Measurements from ENCODE around the gene LCLAT1.

GRCh38 chr2:30656079-30656478 is 209.0 kb downstream of the LCLAT1 start:
- TF ChIP-seq, protein P1, sequence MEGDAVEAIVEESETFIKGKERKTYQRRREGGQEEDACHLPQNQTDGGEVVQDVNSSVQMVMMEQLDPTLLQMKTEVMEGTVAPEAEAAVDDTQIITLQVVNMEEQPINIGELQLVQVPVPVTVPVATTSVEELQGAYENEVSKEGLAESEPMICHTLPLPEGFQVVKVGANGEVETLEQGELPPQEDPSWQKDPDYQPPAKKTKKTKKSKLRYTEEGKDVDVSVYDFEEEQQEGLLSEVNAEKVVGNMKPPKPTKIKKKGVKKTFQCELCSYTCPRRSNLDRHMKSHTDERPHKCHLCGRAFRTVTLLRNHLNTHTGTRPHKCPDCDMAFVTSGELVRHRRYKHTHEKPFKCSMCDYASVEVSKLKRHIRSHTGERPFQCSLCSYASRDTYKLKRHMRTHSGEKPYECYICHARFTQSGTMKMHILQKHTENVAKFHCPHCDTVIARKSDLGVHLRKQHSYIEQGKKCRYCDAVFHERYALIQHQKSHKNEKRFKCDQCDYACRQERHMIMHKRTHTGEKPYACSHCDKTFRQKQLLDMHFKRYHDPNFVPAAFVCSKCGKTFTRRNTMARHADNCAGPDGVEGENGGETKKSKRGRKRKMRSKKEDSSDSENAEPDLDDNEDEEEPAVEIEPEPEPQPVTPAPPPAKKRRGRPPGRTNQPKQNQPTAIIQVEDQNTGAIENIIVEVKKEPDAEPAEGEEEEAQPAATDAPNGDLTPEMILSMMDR (IDR thresholded peaks at IDR 0.05; ENCODE audit: low read depth, low read length, missing input control), result no peak
- TF ChIP-seq YY1 (IDR thresholded peaks at IDR 0.05) (no peak), GABPA (IDR thresholded peaks at IDR 0.05 in 1 of 2, conservative IDR thresholded peaks at IDR 0.05 in 1 of 2) (no peak), HNF4G (IDR thresholded peaks at IDR 0.05) (no peak), MAX (IDR thresholded peaks at IDR 0.05) (no peak), ZBTB33 (IDR thresholded peaks at IDR 0.05) (no peak), RAD21 (IDR thresholded peaks at IDR 0.05) (no peak), SP1 (IDR thresholded peaks at IDR 0.05) (no peak), TAF1 (conservative IDR thresholded peaks at IDR 0.05) (no peak), RXRA (IDR thresholded peaks at IDR 0.05) (no peak), ATF3 (IDR thresholded peaks at IDR 0.05) (no peak), JUND (IDR thresholded peaks at IDR 0.05) (no peak), FOXA1 (IDR thresholded peaks at IDR 0.05) (no peak)
- TF ChIP-seq, protein P2, sequence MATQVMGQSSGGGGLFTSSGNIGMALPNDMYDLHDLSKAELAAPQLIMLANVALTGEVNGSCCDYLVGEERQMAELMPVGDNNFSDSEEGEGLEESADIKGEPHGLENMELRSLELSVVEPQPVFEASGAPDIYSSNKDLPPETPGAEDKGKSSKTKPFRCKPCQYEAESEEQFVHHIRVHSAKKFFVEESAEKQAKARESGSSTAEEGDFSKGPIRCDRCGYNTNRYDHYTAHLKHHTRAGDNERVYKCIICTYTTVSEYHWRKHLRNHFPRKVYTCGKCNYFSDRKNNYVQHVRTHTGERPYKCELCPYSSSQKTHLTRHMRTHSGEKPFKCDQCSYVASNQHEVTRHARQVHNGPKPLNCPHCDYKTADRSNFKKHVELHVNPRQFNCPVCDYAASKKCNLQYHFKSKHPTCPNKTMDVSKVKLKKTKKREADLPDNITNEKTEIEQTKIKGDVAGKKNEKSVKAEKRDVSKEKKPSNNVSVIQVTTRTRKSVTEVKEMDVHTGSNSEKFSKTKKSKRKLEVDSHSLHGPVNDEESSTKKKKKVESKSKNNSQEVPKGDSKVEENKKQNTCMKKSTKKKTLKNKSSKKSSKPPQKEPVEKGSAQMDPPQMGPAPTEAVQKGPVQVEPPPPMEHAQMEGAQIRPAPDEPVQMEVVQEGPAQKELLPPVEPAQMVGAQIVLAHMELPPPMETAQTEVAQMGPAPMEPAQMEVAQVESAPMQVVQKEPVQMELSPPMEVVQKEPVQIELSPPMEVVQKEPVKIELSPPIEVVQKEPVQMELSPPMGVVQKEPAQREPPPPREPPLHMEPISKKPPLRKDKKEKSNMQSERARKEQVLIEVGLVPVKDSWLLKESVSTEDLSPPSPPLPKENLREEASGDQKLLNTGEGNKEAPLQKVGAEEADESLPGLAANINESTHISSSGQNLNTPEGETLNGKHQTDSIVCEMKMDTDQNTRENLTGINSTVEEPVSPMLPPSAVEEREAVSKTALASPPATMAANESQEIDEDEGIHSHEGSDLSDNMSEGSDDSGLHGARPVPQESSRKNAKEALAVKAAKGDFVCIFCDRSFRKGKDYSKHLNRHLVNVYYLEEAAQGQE (IDR thresholded peaks at IDR 0.05), result no peak
